ENCODE measurements around the gene RNF115.
"Not testable (repeated sequence)": the region's sequence is repeated elsewhere in the genome, so short reads cannot be mapped to it uniquely, and the experiment has no call there.

Gene RNF115

GRCh38 chr1:145827966-145828365, 4.1 kb upstream of the RNF115 start:
- no peak for DNase-seq (ENCODE audit: low spot score)
- TF ChIP-seq CTCF (IDR thresholded peaks at IDR 0.05; ENCODE audit: extremely low read depth, insufficient read depth, missing control alignments), result no peak
- in situ Hi-C loops (cut with MboI; ENCODE audit: low pct_unique_long_range_greater_than_20kb, low sequenced_read_pairs, unreplicated experiment), result no loop called here

DNA sequence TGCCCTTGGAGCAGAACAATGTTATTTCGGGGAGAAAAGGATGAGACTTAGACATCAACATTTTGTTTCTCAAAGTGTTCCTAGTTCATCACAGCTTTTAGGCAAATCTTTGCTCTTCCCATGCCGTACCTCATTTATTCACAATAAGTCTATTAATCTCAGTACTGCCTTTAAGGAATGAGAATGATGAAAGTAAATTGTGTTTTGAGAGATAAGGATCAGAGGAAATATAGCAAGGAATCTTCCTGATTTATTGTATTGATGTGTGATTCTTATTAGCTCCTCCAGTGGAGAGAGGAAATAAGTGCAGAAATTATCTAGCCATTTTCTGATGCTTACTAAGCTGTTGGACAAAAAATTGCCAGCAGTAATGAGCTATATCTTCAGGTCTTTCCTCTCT, 2.1 kb upstream of the RNF115 start:
- DNase-seq (ENCODE audit: low spot score), result no peak
- in situ Hi-C loops (cut with MboI; ENCODE audit: low pct_unique_long_range_greater_than_20kb, low sequenced_read_pairs, unreplicated experiment), result no loop called here
- no peak for TF ChIP-seq CTCF (IDR thresholded peaks at IDR 0.05; ENCODE audit: extremely low read depth, insufficient read depth, missing control alignments)

DNA sequence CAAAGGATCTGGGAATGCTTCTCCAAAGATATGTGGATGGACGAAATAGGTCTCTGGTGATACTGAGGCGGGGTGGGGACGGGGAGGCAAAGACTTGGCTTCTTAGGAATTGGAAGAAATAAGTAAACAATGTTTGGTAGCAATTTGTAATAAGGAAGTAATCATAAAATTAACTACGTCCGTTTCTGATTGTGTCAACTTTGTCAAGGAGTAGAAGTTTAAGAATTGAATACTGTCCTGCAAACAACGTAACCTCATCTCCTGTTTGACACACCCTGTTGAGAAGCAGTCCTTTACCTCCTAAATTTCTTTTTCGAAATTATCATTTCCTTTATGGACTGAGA, 576 bp upstream of the RNF115 start:
- in situ Hi-C loops (cut with MboI; ENCODE audit: low pct_unique_long_range_greater_than_20kb, low sequenced_read_pairs, unreplicated experiment), result no loop called here
- DNase-seq (ENCODE audit: low spot score), result peak; percentile 37
- TF ChIP-seq CTCF (IDR thresholded peaks at IDR 0.05; ENCODE audit: extremely low read depth, insufficient read depth, missing control alignments), result no peak

GRCh38 chr1:145822779-145823331, 1.0 kb downstream of the RNF115 start:
- DNase-seq (ENCODE audit: low spot score); in situ Hi-C loops (cut with MboI; ENCODE audit: low pct_unique_long_range_greater_than_20kb, low sequenced_read_pairs, unreplicated experiment): not testable (repeated sequence)

DNA sequence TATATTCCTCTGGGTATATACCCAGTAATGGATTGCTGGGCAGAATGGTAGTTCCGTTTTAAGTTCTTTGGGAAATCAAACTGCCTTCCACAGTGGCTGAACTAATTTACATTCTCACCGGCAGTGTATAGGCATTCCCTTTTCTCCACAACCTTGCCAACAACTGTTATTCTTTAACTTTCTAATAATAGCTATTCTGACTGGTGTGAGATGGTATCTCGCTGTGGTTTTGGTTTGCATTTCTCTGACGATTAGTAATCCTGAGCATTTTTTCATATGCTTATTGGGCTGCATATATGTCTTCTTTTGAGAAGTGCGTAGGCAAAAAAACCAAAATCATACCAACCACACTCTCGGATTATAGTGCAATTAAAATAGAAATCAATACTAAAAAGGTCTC, 5.8 kb downstream of the RNF115 start:
- in situ Hi-C loops (cut with MboI; ENCODE audit: low pct_unique_long_range_greater_than_20kb, low sequenced_read_pairs, unreplicated experiment), result not testable (repeated sequence)

DNA sequence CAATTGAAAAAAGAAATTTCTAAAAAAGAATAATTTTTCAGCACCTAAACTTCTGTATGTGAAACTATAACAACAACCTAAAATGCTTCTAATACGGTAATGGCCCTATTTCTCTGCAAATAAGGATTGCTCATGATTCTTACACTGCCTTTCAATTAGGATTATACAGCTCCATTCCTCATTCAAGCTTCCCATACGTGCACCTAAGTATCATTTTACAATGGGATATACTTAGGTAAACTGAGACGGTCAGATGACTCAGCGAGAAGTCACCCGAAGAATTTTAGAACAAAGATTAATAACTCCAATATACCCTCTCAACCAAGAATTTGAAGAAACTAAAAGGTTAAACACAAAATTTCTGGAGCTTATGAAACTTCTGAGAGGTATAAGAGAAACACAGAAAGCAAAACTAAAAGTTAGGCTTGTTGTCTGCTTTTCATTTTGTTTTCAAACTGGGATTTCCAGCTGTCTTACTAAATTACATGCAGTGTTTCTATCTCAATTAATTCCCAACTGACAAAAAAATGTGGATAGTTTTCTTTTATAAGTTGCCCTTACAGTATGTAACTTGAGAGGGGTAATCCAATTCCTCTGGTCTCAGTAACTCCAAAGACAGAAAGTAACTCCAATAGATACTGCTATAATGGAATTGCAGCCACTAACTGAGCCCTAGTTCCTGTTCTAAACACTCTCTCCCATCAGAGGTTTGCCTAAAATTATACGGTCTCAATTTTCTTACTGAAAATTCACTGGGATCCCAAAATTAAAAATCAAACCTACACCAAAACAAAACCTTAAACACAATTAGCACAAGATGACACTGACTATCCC, 10.7 kb downstream of the RNF115 start:
- in situ Hi-C loops (cut with MboI; ENCODE audit: low pct_unique_long_range_greater_than_20kb, low sequenced_read_pairs, unreplicated experiment), result not testable (repeated sequence)

More for the DNA sequence above, 5.8 kb downstream of the RNF115 start:
- DNase-seq (ENCODE audit: low spot score), result not testable (repeated sequence)

DNA sequence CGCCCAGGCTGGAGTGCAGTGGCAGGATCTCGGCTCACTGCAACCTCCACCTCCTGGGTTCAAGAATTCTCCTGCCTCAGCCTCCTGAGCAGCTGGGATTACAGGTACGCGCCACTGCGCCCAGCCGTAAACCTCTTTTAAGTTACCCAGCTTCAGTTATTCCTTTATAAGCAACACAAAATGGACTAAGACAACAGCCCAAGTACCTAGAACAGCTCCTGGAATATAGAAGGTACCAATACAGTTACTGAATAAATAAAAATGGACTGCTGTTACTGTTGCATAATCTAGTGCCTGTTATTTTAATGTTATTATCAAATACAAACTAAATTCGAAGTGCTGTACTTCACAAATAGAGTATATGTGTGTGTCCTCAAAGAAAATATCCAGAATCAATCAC, 17.1 kb downstream of the RNF115 start:
- DNase-seq (ENCODE audit: low spot score), result no peak
- in situ Hi-C loops (cut with MboI; ENCODE audit: low pct_unique_long_range_greater_than_20kb, low sequenced_read_pairs, unreplicated experiment), result no loop called here
- TF ChIP-seq CTCF (IDR thresholded peaks at IDR 0.05; ENCODE audit: extremely low read depth, insufficient read depth, missing control alignments), result no peak

More for the DNA sequence above, 10.7 kb downstream of the RNF115 start:
- not testable (repeated sequence) for DNase-seq (ENCODE audit: low spot score)

DNA sequence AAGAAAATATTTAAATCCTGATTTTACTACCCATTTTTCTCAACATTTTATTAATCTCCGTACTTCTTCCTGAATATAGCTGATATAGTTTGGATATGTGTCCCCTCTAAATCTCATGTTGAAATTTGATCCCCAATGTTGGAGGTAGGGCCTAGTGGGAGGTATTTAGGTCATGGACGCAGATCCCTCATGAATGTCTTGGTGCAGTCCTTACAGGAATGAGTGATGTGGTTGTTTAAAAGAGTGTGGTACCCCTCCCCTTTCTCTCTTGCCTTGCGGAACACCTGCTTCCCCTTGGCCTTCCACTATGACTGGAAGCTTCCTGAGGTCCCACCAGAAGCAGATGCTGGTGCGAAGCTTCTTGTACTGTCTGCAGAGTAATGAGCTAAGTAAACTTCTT, 17.5 kb downstream of the RNF115 start:
- DNase-seq (ENCODE audit: low spot score), result no peak
- TF ChIP-seq CTCF (IDR thresholded peaks at IDR 0.05; ENCODE audit: extremely low read depth, insufficient read depth, missing control alignments), result no peak
- in situ Hi-C loops (cut with MboI; ENCODE audit: low pct_unique_long_range_greater_than_20kb, low sequenced_read_pairs, unreplicated experiment), result no loop called here
